ENCODE data around the gene MAPKAPK2.

DNA sequence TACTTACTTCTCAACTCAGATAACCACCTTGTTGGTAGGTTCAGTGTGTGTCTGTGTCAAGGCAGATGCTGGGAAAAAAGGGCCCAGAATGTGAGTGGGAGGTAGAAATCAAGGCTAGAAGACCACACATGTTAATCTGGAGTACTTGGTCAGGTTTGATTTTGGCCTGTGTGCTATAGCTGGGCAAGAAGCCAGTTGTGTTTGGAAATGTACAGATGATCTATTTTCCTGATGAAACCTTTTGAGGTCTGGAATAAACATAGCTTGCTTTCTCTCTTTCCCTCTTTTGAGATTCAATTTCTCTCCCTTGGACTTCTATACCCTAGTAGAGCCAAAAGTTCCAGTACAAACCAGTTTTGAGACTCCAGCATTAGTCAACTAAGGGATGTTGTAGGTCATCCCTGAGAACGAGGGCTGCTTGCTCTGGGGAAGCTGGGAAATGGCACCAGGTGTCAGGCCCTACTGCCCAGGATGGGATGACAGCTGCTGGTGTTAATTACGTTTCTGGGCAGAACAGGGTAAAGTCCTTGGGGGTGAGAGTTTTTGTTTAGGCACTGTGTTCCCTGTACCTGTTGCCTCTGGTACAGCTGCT lies 15.8 kb downstream of the MAPKAPK2 start:
- no peak for TF ChIP-seq CTCF (IDR thresholded peaks at IDR 0.05)
- no peak for TF ChIP-seq POLR2AphosphoS5 (IDR thresholded peaks at IDR 0.05)

All from sigmoid colon (tissue), 4 donors.